Left ventricle myocardium inferior (tissue), 1 donor: ENCODE measurements around the gene ADH7. TPM values are rescaled to one million over a fixed set of nuclear protein-coding genes. Genes with fewer than 3 reads are reported as not detected.
A peak's percentile ranks its signal among the peaks of the same experiment; 100 is the strongest.

Experiments used
- DNase-seq: peaks from one replicate; pipeline ENCODE4 v3.0.0-alpha.2; 2020
- H3K27ac ChIP-seq: fragments of 200-600 bp; replicated peaks from 2 replicates; pipeline ENCODE4 v1.8.0; 2021
- H3K27me3 ChIP-seq: fragments of 200-600 bp; 2 replicates; pipeline ENCODE4 v1.8.0; 2021; ENCODE audit warnings: low read depth
- H3K36me3 ChIP-seq: fragments of 200-600 bp; 2 replicates; pipeline ENCODE4 v1.8.0; 2021
- H3K4me1 ChIP-seq: fragments of 200-600 bp; 2 replicates; pipeline ENCODE4 v1.8.0; 2021
- H3K4me3 ChIP-seq: fragments of 200-600 bp; 2 replicates; pipeline ENCODE4 v1.8.0; 2021; ENCODE audit warnings: mild to moderate bottlenecking, moderate library complexity
- H3K9me3 ChIP-seq: fragments of 200-600 bp; replicated peaks from 2 replicates; pipeline ENCODE4 v1.8.0; 2021
- intact Hi-C: fragments of 100-400 bp; cut with micrococcal nuclease; formaldehyde crosslinking; loops from one replicate; pipeline ENCODE4 v1.11.0; 2022
- total RNA-seq: library from RNA; stranded (reverse); fragmentation: NEBNext Ultra II Directional; extraction: Animal tissue kit (Norgen Biotek cat#: 25700); gene quantifications from one replicate; pipeline ENCODE4 v1.2.1, GENCODE V29; 2021
- TF ChIP-seq, protein P1 (sequence below): fragments of 200-600 bp; IDR thresholded peaks from 2 replicates; pipeline ENCODE4 v1.8.0; 2021; ENCODE audit warnings: antibody characterized with exemption, mild to moderate bottlenecking, borderline replicate concordance
- donor health status: DM: no; HTN: yes; CAD: no; lungs with severe emphysema.

ADH7 gene
- total RNA-seq, 1 donor from 2014 or later = not detected

DNA sequence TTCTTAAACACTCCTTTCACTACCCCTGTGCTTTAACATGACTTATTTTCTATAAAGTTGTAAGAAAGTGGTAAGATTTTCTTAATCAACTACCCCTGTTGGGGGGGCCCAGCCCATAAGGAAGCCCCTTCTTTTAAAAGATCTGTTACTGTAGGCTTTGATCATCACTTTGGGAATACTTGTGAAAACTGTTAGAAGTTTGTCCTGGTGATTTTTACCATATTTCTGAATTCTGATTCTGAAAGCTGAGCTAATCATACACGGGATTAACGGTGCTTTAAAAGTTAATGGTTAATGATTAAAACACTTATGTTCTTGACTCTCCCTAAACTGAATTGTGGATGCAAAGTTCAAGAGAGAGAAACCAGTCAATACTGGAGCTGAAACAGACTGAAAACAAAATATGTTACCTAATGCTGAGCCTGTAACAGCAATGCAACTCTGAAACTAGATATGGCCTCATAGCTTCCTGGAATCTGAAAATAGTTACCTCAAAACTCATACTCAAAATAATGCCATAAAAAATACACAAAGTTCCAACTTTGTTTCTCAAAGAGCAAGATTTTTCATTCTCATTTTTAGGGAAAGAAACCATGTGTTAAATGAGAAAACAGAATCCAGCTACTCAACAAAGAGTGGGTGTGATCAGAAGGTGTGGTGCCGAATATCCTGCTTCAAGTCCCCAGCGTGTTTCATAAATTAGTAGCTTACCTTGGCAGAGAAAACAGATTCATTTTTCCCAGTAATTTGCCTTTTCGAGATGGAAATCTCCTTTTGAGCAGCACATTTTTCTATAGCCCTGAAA lies 31.6 kb downstream of the ADH7 start:
- Histone ChIP-seq H3K9me3 (peaks cover 3% of the 10 kb centered on the region), H3K4me1 (peaks cover 8% of the 10 kb centered on the region), H3K27ac (peak overlapping the region; percentile 72), H3K27me3 (no peaks in the 10 kb centered on the region), H3K4me3 (no peak overlapping the region), H3K36me3 (no peaks in the 10 kb centered on the region)
- TF ChIP-seq, protein P1, sequence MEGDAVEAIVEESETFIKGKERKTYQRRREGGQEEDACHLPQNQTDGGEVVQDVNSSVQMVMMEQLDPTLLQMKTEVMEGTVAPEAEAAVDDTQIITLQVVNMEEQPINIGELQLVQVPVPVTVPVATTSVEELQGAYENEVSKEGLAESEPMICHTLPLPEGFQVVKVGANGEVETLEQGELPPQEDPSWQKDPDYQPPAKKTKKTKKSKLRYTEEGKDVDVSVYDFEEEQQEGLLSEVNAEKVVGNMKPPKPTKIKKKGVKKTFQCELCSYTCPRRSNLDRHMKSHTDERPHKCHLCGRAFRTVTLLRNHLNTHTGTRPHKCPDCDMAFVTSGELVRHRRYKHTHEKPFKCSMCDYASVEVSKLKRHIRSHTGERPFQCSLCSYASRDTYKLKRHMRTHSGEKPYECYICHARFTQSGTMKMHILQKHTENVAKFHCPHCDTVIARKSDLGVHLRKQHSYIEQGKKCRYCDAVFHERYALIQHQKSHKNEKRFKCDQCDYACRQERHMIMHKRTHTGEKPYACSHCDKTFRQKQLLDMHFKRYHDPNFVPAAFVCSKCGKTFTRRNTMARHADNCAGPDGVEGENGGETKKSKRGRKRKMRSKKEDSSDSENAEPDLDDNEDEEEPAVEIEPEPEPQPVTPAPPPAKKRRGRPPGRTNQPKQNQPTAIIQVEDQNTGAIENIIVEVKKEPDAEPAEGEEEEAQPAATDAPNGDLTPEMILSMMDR = no peak
- no peak for DNase-seq
- intact Hi-C loops = loop anchor here (10.0 kb wide), 1 partner anchor 199 kb away; no protein-coding TSS in a partner anchor

DNA sequence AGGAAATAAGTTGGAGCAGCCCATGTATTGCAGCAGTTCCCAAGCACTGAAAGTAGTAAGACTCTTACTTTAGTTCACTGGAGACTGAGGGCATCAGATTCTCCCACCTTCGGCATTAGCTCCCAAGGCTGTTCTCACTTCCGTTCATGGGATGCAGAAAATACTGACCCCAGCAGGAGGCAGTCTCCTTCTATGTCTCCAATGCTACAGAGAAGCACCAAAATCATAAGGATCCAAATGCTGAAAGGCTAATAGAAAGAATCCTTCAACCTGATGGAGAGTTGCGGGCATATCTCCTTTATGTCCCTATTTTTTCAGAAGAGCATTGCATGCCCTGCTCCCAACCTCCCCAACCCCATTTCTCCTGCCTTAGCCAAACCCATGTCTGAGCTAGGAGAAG lies 32.4 kb downstream of the ADH7 start:
- intact Hi-C loops = loop anchor here (10.0 kb wide), 1 partner anchor 198 kb away; no protein-coding TSS in a partner anchor
- H3K4me1 ChIP-seq = peaks cover 8% of the 10 kb centered on the region

DNA sequence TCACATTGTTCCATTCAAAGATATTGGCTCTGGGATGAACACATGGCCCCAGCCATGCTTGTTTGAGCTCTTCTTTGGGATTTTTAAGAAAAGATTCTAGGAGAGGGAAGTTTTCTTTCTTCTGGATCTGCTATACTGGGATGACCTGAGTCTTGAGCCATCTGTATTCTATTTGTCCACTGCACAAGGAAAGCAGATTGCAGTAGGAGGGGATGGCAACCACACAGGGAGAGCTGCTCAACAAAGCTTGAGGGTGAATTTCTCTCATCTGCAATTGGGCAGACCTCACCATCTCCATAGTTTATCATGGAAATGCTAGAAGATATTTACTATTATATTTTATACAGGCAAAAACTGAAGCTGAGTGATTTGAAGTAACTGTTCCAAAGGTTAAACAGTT lies 34.3 kb downstream of the ADH7 start:
- no peak overlapping the region for H3K4me3 ChIP-seq
- no peaks in the 10 kb centered on the region for H3K36me3 ChIP-seq
- intact Hi-C loops = loop anchor here (10.0 kb wide), 1 partner anchor 196 kb away; no protein-coding TSS in a partner anchor
- peaks cover 17% of the 10 kb centered on the region for H3K9me3 ChIP-seq
- H3K4me1 ChIP-seq = peaks cover 8% of the 10 kb centered on the region
- no peak overlapping the region for H3K27ac ChIP-seq
- no peak for DNase-seq
- no peaks in the 10 kb centered on the region for H3K27me3 ChIP-seq
- TF ChIP-seq, protein P1 = no peak

More for the DNA sequence above, 32.4 kb downstream of the ADH7 start:
- Histone ChIP-seq H3K9me3 (peaks cover 11% of the 10 kb centered on the region), H3K36me3 (no peaks in the 10 kb centered on the region), H3K4me3 (no peak overlapping the region), H3K27me3 (no peaks in the 10 kb centered on the region), H3K27ac (peak overlapping the region; percentile 72)
- no peak for DNase-seq
- TF ChIP-seq, protein P1 = no peak

DNA sequence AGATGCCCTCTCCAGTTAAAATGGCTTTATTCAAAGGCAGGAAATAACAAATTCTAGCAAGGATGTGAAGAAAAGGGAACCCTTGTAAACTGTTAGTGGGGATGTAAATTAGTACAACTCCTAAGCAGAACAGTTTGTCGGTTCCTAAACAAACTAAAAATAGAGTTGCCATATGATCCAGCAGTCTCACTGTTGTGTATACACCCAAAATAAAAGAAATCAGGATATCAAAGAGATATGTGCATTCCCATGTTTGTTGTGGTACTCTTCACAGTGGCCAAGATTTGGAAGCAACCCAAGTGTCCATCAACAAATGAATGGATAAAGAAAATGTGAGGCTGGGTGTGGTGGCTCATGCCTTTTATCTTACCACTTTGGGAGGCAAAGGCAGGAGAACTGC lies 36.1 kb downstream of the ADH7 start:
- TF ChIP-seq, protein P1 = no peak
- Histone ChIP-seq H3K4me1 (peaks cover 5% of the 10 kb centered on the region), H3K27me3 (no peaks in the 10 kb centered on the region), H3K4me3 (no peak overlapping the region), H3K36me3 (no peaks in the 10 kb centered on the region), H3K27ac (no peak overlapping the region), H3K9me3 (peaks cover 17% of the 10 kb centered on the region)
- intact Hi-C loops = no loop called here
- DNase-seq = no peak

DNA sequence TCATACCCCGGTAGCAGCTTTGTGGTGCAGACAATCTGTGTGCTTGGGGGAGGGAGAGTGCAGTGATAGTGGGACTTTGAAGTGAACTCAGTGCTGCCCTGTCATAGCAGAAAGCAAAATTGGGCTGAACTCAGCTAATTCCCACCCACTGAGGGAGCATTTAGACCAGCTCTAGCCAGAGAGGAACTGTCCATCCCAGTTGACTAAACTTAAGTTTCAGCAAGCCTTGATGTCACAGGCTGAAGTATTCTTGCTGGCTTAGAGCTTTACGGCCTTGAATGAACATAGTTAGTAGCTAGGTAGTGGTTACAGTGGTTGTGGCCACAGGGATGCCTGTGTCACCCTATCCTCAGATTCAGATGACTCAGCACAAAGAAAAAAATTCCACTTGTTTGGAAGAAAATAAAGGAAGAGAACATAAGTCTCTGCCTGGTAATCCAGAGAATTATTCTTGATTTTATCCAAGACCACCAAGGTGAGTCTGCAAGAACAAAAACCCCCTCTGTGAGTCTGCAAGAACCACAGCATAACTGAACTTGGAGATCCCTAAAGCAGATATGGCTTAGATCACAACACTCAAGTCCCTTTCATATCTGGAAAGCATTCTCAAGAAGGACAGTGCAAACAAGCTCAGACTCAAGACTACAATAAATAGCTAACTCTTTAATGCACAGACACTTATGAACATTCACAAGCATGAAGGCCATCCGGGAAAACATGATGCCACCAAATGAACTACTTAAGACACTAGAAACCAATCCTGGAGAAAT lies 39.4 kb downstream of the ADH7 start:
- no peak overlapping the region for H3K4me3 ChIP-seq
- peaks cover 32% of the 10 kb centered on the region for H3K9me3 ChIP-seq
- H3K27me3 ChIP-seq = no peaks in the 10 kb centered on the region
- peak overlapping the region; percentile 64 for H3K27ac ChIP-seq
- intact Hi-C loops = no loop called here
- DNase-seq = no peak
- H3K4me1 ChIP-seq = peaks cover 5% of the 10 kb centered on the region
- TF ChIP-seq, protein P1 = no peak
- no peaks in the 10 kb centered on the region for H3K36me3 ChIP-seq
